ENCODE data around the gene SLC7A7.
"Not testable (repeated sequence)": the region's sequence is repeated elsewhere in the genome, so short reads cannot be mapped to it uniquely, and the experiment has no call there.

Gene SLC7A7

DNA sequence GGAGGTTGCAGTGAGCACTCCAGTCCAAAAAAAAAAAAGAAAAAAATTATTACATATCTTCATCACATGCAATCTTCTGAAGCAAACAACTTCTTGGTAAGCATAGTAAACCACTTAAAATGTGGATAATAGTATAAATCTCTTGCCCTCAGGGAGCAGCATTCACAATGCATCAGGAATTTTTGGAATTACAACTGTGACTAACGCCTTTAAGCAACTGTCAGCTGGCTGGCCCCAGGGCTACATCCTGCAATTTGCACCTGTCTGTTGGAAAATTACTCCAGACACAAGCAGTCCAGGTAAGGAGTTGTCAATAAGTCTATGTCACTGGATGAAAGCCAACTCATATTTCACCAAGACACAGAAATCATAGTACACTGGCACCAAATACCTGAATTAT is 5.5 kb upstream of the SLC7A7 start:
- DNase-seq, result no peak

- peak; percentile 76 for DNase-seq
These were observed 4.1 kb upstream of the SLC7A7 start for GRCh38 chr14:22819151-22819988.

GRCh38 chr14:22814373-22814772 is 862 bp downstream of the SLC7A7 start:
- no peak for DNase-seq

- no peak for DNase-seq
These were observed 2.1 kb downstream of the SLC7A7 start for GRCh38 chr14:22813145-22813544.

GRCh38 chr14:22812744-22813143 is 2.5 kb downstream of the SLC7A7 start:
- DNase-seq, result no peak

DNA sequence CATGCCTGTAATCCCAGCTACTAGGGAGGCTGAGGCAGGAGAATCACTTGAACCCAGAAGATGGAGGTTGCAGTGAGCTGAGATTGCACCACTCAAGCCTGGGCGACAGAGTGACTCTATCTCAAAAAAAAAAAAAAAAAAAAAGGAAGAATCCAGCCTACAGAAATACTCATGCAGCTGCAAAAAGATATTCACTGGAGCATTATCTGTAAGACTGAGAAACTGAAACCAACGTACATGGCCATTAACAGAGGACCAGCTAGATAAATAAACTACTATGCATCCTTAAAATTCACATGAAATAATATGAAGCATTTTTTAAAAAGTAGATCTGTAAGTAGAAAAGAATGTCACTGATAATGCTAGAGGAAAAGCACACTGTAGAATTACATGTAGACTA is 3.5 kb downstream of the SLC7A7 start:
- DNase-seq, result no peak

DNA sequence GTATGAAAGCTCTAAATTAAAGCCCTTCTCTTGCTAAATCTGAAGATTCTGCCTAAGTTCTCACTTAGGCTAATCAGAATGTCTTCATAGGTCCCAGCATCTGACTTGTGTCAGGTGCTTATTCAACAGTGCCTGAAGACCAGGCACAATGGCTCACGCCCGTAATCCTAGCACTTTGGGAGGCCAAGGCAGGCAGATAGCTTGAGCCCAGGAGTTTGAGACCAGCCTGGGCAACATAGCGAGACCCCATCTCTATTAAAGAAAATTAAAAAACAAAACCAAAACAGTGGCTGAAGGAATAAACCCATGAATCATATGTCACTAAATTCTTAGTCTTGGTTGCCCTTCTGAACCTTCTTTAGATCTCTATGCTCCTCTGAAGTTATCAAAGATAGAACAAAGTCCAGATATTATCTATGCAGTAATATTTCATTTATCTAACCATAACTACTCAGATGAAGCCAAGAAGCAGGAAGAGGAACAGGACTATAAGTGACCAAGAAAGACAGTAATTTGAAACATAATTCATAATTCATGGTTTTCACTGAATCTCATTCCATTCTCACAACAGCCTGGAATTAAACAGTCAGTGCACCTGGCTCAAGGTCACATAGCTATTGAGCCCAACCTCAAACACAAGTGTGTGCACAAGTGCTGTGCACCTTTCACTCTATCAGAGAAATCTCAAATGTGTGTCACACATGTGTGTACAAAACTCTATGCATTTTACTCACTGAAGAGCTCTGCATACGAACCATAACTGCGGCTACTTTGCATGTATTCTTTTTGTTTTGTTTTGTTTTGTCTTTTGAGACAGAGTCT is 6.6 kb downstream of the SLC7A7 start:
- DNase-seq, result no peak

DNA sequence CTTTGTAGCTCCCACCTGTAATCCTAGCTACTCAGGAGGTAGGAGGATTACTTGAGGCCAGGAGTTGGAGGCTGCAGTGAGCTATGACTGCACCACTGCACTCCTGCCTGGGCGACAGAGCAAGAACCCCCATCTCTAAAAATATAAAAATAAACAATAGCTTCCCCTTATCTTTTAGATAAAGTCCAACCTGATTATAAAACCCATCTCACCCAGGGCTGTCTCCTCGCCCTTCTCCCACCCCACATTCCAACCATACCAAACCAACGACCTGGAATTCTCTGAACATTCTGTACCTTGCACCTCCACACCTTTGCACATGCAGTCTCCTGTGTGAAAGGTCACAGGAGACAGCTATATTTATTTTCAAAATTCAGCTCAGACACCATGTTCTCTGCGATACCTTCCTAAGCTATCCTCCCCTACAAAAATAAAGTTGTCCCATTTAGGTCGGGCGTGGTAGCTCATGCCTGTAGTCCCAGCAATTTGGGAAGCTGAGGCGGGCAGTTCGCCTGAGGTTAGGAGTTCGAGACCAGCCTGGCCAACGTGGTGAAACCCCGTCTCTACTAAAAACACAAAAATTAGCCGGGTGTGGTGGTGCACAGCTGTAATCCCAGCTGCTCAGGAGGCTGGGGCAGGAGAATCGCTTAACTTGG is 7.7 kb downstream of the SLC7A7 start:
- DNase-seq, result no peak

DNA sequence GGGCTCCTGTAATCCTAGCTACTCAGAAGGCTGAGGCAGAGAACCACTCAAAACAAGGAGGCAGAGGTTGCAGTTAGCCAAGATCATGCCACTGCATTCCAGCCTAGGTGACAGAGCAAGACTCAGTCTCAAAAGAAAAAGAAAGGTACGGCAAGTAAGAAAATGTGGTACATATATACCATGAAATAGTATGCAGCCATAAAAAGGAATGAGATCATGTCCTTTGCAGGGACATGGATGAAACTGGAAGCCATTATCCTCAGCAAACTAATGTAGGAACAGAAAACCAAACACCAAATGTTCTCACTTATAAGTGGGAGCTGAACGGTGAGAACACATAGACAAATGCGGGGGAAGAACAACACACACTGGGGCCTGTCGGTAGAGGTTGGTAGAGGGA is 10.0 kb downstream of the SLC7A7 start:
- not testable (repeated sequence) for DNase-seq

DNA sequence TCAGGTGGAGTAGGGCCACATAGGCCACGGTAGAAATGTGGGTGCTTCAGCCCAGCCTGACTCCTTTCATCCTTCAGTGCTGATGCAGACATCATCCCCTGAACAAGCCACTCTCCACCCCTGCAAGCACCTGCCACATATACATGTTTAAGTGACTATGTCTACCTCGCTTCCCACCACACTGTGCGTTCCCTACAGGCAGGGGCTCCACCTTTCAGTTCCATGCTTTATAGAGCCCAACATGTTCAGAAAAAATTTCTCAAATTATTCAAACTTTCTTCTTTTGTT is 11.6 kb downstream of the SLC7A7 start:
- no peak for DNase-seq

DNA sequence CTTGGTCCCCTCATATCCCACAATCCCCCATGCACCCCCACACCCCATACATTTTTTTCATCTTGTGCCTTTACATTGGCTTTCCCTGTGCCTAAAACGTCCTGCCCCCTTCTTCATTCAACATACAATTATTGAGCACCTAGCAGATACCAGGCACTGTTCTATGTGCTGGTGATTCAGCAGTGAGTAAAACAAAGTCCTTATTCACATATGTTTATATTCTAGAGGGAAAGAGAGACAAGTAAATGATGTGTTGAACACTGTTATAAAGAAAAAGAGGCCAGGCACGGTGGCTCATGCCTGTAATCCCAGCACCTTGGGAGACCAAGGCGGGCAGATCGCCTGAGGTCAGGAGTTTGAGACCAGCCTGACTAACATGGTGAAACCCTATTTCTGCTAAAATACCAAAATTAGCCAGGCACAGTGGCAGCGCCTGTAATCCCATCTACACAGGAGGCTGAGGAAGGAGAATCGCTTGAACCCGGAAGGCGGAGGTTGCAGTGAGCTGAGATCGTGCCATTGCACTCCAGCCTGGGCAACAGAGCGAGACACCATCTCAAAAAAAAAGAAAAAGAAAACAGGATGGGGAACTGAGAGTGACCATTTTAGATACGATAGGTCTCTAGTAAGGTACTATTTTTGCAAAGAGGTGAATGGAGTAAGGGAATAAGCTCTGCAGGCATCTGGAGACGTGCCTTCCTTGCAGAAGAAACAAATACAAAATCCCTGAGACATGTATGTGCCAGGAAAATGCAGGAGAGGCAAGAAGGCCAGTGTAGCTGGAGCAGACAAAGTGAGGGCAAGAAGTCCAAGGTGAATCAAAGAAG is 12.2 kb downstream of the SLC7A7 start:
- DNase-seq, result no peak

DNA sequence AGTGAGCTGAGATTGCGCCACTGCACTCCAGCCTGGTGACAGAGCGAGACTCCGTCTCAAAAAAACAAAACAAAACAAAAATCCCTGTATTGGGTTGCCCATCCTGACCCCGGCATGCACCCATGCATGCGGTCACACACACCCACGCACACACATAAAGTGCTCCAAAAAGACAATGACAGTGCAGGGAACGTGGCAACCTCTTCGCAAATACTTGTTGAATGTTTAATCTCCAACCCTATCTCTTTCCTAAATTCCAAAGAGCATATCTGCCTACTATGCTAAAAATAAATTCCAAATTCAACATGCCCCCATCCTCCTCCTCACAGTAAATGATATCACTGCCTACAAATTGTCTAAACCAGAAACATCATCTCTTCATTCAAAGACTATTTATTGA is 13.5 kb downstream of the SLC7A7 start:
- DNase-seq, result no peak

DNA sequence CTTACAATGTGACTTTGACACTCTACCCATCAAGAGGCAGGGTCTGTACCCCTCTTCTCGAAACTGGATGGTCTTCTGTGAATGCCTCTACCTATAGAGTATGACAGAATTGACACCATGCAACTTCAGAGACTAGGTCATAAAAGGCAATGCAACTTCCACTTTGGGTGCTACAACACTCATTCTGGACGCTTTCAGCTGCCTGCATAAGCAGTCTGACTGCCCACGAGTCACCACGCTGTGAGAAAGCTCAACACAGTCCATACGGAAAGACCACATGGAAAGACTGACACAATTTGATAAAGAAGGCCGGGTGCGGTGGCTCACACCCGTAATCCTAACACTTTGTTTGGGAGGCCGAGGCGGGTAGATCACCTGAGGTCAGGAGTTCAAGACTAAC is 14.9 kb downstream of the SLC7A7 start:
- DNase-seq, result no peak

- DNase-seq, result no peak
These were observed 16.7 kb downstream of the SLC7A7 start for GRCh38 chr14:22798528-22798927.

DNA sequence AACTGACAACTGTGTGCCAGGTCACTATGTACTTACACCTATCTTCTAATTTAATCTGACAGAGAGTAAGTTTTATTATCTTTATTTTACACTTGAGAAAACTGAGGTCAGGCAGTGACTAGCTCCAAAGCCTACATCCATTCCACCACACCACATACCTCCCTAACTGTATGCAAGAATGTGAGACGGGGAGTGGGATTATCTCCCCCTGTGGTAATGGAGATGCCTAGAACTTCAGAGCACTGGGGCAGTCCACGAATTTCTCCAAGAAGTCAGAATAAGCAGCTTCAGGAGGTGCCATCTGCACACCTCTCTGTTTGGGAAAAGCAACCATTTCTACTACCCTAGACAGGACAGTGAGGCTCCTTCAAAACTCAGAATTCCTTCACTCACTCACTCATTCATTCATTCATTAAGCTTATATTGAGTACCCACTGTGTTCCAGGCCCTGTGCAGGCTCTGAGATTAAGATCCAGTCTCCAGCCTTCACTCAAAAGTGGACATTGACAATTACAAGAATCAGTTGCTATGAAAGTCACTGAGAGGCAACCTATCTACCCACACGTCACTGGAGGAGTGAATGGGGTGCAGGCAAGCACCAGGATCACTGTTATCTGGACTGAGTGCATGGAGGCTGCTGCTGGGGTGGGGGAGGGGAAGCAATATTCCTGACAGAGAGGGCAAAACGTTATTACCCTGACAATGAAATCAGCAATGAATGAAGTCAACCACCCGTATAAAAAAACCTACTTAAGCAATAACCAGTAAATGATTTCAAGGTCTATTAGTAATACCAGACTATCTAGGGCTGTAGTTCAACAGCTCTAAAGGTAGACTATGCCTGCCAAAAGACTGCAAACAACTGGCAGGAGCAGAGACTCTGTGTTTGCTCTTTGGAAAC is 18.0 kb downstream of the SLC7A7 start:
- DNase-seq, result no peak

DNA sequence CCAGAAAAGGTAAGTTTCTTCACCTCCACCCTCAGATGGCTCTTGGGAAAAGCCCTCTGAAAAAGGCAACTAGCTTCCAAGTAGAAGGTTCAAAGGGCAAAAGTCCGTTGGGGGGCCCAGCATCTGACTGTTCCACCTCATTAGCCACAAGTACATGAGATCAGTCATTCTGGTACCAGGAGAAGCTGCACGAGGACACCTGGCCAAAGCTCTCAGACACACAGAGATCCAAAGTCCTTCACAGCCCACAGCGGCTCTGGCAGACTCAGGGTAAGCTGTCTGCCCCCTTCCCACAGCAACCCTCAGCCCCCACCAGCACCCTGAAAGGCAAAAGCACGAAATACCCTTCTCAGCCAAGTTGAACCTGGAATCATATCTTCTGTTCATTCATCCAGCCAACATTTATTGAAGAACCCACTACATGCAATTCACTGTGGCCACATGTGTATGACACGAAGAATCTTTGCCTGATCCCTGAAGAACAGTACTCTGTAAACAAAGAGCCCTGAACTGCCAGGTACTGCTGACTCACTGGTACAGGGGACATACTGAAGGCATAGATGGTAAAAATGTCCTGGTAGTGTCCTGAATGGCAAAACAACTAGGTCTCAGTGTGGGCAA is 19.0 kb downstream of the SLC7A7 start:
- peak; percentile 49 for DNase-seq

- DNase-seq, result no peak
These were observed 20.7 kb downstream of the SLC7A7 start for GRCh38 chr14:22794551-22794951.

DNA sequence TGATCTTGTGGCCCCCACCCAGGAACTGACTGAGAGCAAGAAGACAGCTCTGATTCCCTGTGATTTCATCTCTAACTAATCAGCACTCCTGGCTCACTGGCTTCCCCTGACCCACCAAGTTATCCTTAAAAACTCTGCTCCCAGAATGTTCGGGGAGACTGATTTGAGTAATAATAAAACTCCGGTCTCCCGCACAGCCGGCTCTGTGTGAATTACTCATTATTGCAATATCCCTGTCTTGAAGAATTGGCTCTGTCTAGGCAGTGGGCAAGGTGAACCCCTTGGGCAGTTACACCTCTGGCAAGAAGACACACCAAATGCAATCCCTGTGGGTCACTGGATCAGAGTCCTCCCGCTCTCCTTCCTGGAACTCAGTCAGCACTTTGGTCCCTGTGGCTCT is 21.3 kb downstream of the SLC7A7 start:
- DNase-seq, result no peak

DNA sequence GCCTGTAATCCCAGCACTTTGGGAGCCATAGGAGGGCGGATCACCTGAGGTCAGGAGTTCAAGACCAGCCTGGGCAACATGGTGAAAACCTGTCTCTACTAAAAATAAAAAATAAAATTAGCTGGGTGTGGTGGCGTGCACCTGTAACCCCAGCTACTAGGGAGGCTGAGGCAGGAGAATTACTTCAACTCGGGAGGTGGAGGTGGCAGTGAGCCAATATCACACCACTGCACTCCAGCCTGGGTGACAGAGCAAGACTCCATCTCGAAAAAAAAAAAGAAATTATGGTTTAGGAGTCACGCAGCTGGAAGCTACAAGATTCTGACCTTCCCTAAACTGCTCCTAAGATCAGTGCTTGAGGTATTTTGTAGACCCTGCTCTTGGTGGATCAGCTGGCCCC is 21.7 kb downstream of the SLC7A7 start:
- DNase-seq, result not testable (repeated sequence)

DNA sequence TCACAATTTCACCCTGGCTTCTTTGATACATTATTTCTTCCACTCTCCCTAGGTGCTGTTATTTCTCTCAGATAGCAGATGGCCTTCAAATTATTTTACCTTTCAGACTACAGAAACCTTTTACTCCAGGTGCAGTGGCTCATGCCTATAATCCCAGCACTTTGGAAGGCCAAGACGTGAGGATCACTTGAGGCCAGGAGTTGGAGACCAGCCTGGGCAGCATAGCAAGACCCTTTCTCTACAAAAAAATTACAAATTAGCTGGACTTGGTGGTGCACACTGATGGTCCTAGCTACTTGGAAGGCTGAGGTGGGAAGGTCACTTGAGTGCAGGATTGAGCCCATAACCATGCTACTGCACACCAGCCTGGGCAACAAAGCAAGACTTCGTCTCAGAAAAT is 23.1 kb downstream of the SLC7A7 start:
- DNase-seq, result no peak

- DNase-seq, result no peak
These were observed 23.9 kb downstream of the SLC7A7 start for GRCh38 chr14:22791301-22791700.

DNA sequence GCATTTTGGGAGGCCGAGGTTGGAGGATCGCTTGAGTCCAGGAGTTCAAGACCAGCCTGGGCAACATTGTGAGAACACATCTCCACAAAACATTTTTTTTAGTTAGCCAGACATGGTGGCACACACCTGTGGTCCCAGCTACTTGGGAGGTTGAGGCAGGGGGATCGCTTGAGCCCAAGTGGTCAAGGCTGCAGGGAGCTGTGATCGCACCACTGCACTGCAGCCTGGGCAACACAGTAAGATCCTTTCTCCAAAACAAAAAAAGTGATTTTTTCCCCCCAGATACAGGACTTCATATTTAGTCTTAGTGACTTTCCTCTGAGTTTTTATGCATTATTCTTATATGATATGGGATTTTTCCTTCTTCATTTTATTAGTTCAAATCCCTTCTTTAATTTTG is 28.6 kb downstream of the SLC7A7 start:
- DNase-seq, result no peak
